22Rv1 (cell line): ENCODE measurements around the gene MOV10L1.

Experiments used
- H3K27ac ChIP-seq: fragments of 450-650 bp; 2 replicates; pipeline ENCODE4 v1.5.1; 2017
- CTCF ChIP-seq: fragments of 450-650 bp; IDR thresholded peaks from 2 replicates; pipeline ENCODE4 v1.5.1; 2017; ENCODE audit warnings: mild to moderate bottlenecking
- ZFX ChIP-seq: fragments of 450-650 bp; IDR thresholded peaks from 2 replicates; pipeline ENCODE4 v1.6.1; 2017; ENCODE audit warnings: antibody characterized with exemption, borderline replicate concordance

The MOV10L1 gene

GRCh38 chr22:50112151-50113118 is 22.6 kb downstream of the MOV10L1 start:
- H3K27ac ChIP-seq, result no peak overlapping the region
- TF ChIP-seq CTCF (no peak), ZFX (no peak)

GRCh38 chr22:50114221-50115021 is 24.6 kb downstream of the MOV10L1 start:
- TF ChIP-seq CTCF (no peak), ZFX (no peak)
- no peak overlapping the region for H3K27ac ChIP-seq

- TF ChIP-seq ZFX (no peak), CTCF (no peak)
- H3K27ac ChIP-seq, result no peak overlapping the region
Measured at GRCh38 chr22:50115693-50116092, 25.9 kb downstream of the MOV10L1 start.

- no peak overlapping the region for H3K27ac ChIP-seq
- no peak for TF ChIP-seq ZFX
- TF ChIP-seq CTCF, result no peak
Measured at GRCh38 chr22:50117168-50117762, 27.5 kb downstream of the MOV10L1 start.

GRCh38 chr22:50118129-50118528 is 28.3 kb downstream of the MOV10L1 start:
- no peak overlapping the region for H3K27ac ChIP-seq
- TF ChIP-seq CTCF (no peak), ZFX (no peak)

GRCh38 chr22:50118557-50119168 is 28.9 kb downstream of the MOV10L1 start:
- no peak overlapping the region for H3K27ac ChIP-seq
- TF ChIP-seq ZFX (no peak), CTCF (no peak)
